Hepatocyte (in vitro differentiated cells): ENCODE data around the gene DCAF15. TPM values are rescaled to one million over a fixed set of nuclear protein-coding genes. Genes with fewer than 3 reads are reported as not detected.

Experiments used
- DNase-seq: peaks from one replicate; pipeline ENCODE4 v3.0.0-alpha.2; 2016; ENCODE audit warnings: low spot score
- H2AFZ ChIP-seq: fragments of 200-600 bp; sonication (generic); 2 replicates; pipeline ENCODE4 v1.6.0; 2016; ENCODE audit warnings: antibody characterized with exemption, mild to moderate bottlenecking
- H3K27ac ChIP-seq: fragments of 200-600 bp; sonication (generic); 2 replicates; pipeline ENCODE4 v1.5.1; 2016; ENCODE audit warnings: mild to moderate bottlenecking
- H3K27me3 ChIP-seq: fragments of 200-600 bp; sonication (generic); 2 replicates; pipeline ENCODE4 v1.6.1; 2016
- H3K36me3 ChIP-seq: fragments of 200-600 bp; sonication (generic); replicated peaks from 2 replicates; pipeline ENCODE4 v1.5.1; 2016; ENCODE audit warnings: low read depth; ENCODE audit not compliant: insufficient read depth
- H3K4me1 ChIP-seq: fragments of 200-600 bp; sonication (generic); 2 replicates; pipeline ENCODE4 v1.5.1; 2016; ENCODE audit warnings: mild to moderate bottlenecking, moderate library complexity; ENCODE audit not compliant: insufficient read depth
- H3K4me2 ChIP-seq: fragments of 200-600 bp; sonication (generic); 2 replicates; pipeline ENCODE4 v1.6.0; 2016
- H3K4me3 ChIP-seq: fragments of 200-600 bp; sonication (generic); 2 replicates; pipeline ENCODE4 v1.5.1; 2016; ENCODE audit warnings: mild to moderate bottlenecking
- H3K79me2 ChIP-seq: fragments of 200-600 bp; sonication (generic); 2 replicates; pipeline ENCODE4 v1.6.0; 2017; ENCODE audit warnings: mild to moderate bottlenecking
- H3K9me2 ChIP-seq: fragments of 200-600 bp; sonication (generic); replicated peaks from 2 replicates; pipeline ENCODE4 v1.6.0; 2017; ENCODE audit warnings: mild to moderate bottlenecking; ENCODE audit not compliant: insufficient read depth
- H3K9me3 ChIP-seq: fragments of 200-600 bp; sonication (generic); 2 replicates; pipeline ENCODE4 v1.5.1; 2016; ENCODE audit warnings: low read depth, mild to moderate bottlenecking
- H4K20me1 ChIP-seq: fragments of 200-600 bp; sonication (generic); 2 replicates; pipeline ENCODE4 v1.6.0; 2016; ENCODE audit warnings: mild to moderate bottlenecking; ENCODE audit not compliant: insufficient read depth, poor library complexity, severe bottlenecking
- CTCF ChIP-seq: fragments of 200-600 bp; sonication (generic); IDR thresholded peaks from 2 replicates; pipeline ENCODE4 v1.5.1; 2016; ENCODE audit warnings: antibody characterized with exemption, mild to moderate bottlenecking; ENCODE audit not compliant: poor library complexity
- EZH2 ChIP-seq: fragments of 200-600 bp; sonication (generic); IDR thresholded peaks from 2 replicates; pipeline ENCODE4 v1.6.1; 2016; ENCODE audit warnings: antibody characterized with exemption, mild to moderate bottlenecking, borderline replicate concordance
- EZH2phosphoT487 ChIP-seq: fragments of 200-600 bp; sonication (generic); IDR thresholded peaks from one replicate; pipeline ENCODE4 v1.6.1; 2018; ENCODE audit warnings: antibody characterized with exemption, mild to moderate bottlenecking, low read depth, moderate library complexity; ENCODE audit not compliant: unreplicated experiment, severe bottlenecking
- WGBS: methylation state at CpG from one replicate; pipeline ENCODE4 v1.1.6; 2016; ENCODE audit warnings: low lambda C conversion rate; ENCODE audit errors: missing lambda C conversion rate; 5-methylcytosine and 5-hydroxymethylcytosine counted together
- polyA plus RNA-seq: library from polyadenylated mRNA; unstranded; fragments of >200 nt; fragmentation: Nextera tagmentation; extraction: Ambion mirVana; gene quantifications from 2 replicates; pipeline ENCODE4 v1.2.1, GENCODE V29; 2016
- total RNA-seq: library from RNA; depleted of rRNA; stranded (reverse); fragments of >200 nt; gene quantifications from 2 replicates; pipeline ENCODE4 v1.2.3, GENCODE V29; 2014

The DCAF15 gene
- total and polyA plus RNA-seq, 2 experiments from 2014 or later = 13.4 to 16.4 TPM

- Histone ChIP-seq H4K20me1 (no peaks in the 10 kb centered on the region), H2AFZ (no peak overlapping the region), H3K9me2 (no peaks in the 10 kb centered on the region), H3K4me1 (no peaks in the 10 kb centered on the region), H3K36me3 (no peaks in the 10 kb centered on the region), H3K27me3 (no peaks in the 10 kb centered on the region), H3K79me2 (peaks cover 56% of the 10 kb centered on the region), H3K4me2 (no peak overlapping the region), H3K27ac (no peak overlapping the region), H3K9me3 (peaks cover 7% of the 10 kb centered on the region), H3K4me3 (no peak overlapping the region)
- TF ChIP-seq EZH2 (no peak), CTCF (no peak), EZH2phosphoT487 (no peak)
- WGBS = 89% methylated on average over 13 of the region's 13 CpGs
- DNase-seq = no peak
Measured at GRCh38 chr19:14000691-14001375, 48.5 kb downstream of the DCAF15 start.

- H3K9me3 ChIP-seq = peaks cover 7% of the 10 kb centered on the region
- H3K27me3 ChIP-seq = no peaks in the 10 kb centered on the region
- WGBS = 90% methylated on average over 13 of the region's 13 CpGs
- H3K36me3 ChIP-seq = no peaks in the 10 kb centered on the region
- no peak for DNase-seq
- H3K9me2 ChIP-seq = no peaks in the 10 kb centered on the region
- H3K4me1 ChIP-seq = no peaks in the 10 kb centered on the region
- H3K79me2 ChIP-seq = peaks cover 49% of the 10 kb centered on the region
- H3K4me3 ChIP-seq = no peak overlapping the region
- H4K20me1 ChIP-seq = no peaks in the 10 kb centered on the region
- H3K27ac ChIP-seq = no peak overlapping the region
- TF ChIP-seq EZH2phosphoT487 (no peak), EZH2 (no peak)
- no peak overlapping the region for H2AFZ ChIP-seq
- no peak overlapping the region for H3K4me2 ChIP-seq
Measured at GRCh38 chr19:14002571-14003250, 50.4 kb downstream of the DCAF15 start.

- Histone ChIP-seq H3K9me3 (peaks cover 7% of the 10 kb centered on the region), H4K20me1 (no peaks in the 10 kb centered on the region), H3K79me2 (peaks cover 44% of the 10 kb centered on the region), H2AFZ (no peak overlapping the region), H3K27me3 (no peaks in the 10 kb centered on the region), H3K9me2 (no peaks in the 10 kb centered on the region), H3K4me1 (no peaks in the 10 kb centered on the region), H3K36me3 (no peaks in the 10 kb centered on the region), H3K4me3 (no peak overlapping the region), H3K27ac (peak overlapping the region; percentile 17), H3K4me2 (no peak overlapping the region)
- DNase-seq = no peak
- no peak for TF ChIP-seq EZH2phosphoT487
- no peak for TF ChIP-seq CTCF
- no peak for TF ChIP-seq EZH2
- 86% methylated on average over 10 of the region's 10 CpGs for WGBS
Measured at GRCh38 chr19:14003251-14004055, 51.1 kb downstream of the DCAF15 start.
